Neural cell (in vitro differentiated cells): Measurements from ENCODE around the gene SELP.

Experiments
- CTCF ChIP-seq: fragments of 450-650 bp; IDR thresholded peaks from 2 replicates; pipeline ENCODE4 v1.5.1; 2014; ENCODE audit warnings: antibody characterized with exemption, mild to moderate bottlenecking, moderate library complexity; ENCODE audit not compliant: poor library complexity, severe bottlenecking
- EZH2 ChIP-seq: fragments of 200-600, 300-800 bp; shearing (Covaris generic), sonication (generic); IDR thresholded peaks from 2 replicates; pipeline ENCODE4 v1.6.1; 2014; ENCODE audit warnings: antibody characterized with exemption, low read length, borderline replicate concordance, mild to moderate bottlenecking; ENCODE audit not compliant: insufficient read depth, poor library complexity, severe bottlenecking
- POLR2AphosphoS5 ChIP-seq: IDR thresholded peaks from 2 replicates; pipeline ENCODE4 v1.6.1; 2012
- REST ChIP-seq: IDR thresholded peaks from 2 replicates; pipeline ENCODE4 v1.6.1; 2012; ENCODE audit warnings: borderline replicate concordance
- SMC3 ChIP-seq: fragments of 450-650 bp; conservative IDR thresholded peaks from 2 replicates; pipeline ENCODE4 v1.6.1; 2014; ENCODE audit warnings: antibody characterized with exemption, mild to moderate bottlenecking, moderate library complexity; ENCODE audit not compliant: poor library complexity

- TF ChIP-seq CTCF, result no peak
- no peak for TF ChIP-seq SMC3
- no peak for TF ChIP-seq EZH2
- no peak for TF ChIP-seq REST
- TF ChIP-seq POLR2AphosphoS5, result no peak
Measured at GRCh38 chr1:169648709-169649108, 18.8 kb upstream of the SELP start.
